Medulla oblongata (tissue), 1 donor: Measurements from ENCODE around the gene PIWIL1.

Source experiments
- DNase-seq: peaks from one replicate; pipeline ENCODE4 v3.0.0-alpha.2; 2015; ENCODE audit errors: extremely low spot score

Gene PIWIL1

GRCh38 chr12:130374083-130374482 lies 36.4 kb downstream of the PIWIL1 start:
- no peak for DNase-seq

- DNase-seq: no peak
Measured at GRCh38 chr12:130375296-130376287, 37.9 kb downstream of the PIWIL1 start.

GRCh38 chr12:130382818-130383217 lies 45.1 kb downstream of the PIWIL1 start:
- no peak for DNase-seq

GRCh38 chr12:130384234-130384633 lies 46.5 kb downstream of the PIWIL1 start:
- DNase-seq: no peak

- no peak for DNase-seq
Measured at GRCh38 chr12:130385193-130385592, 47.5 kb downstream of the PIWIL1 start.

- DNase-seq: no peak
Measured at GRCh38 chr12:130391186-130391585, 53.5 kb downstream of the PIWIL1 start.

GRCh38 chr12:130394906-130395305 lies 57.2 kb downstream of the PIWIL1 start:
- no peak for DNase-seq

GRCh38 chr12:130396667-130397066 lies 59.0 kb downstream of the PIWIL1 start:
- peak; percentile 21 for DNase-seq

- DNase-seq: no peak
Measured at GRCh38 chr12:130398100-130398848, 60.6 kb downstream of the PIWIL1 start.

GRCh38 chr12:130401703-130402102 lies 64.0 kb downstream of the PIWIL1 start:
- DNase-seq: peak; percentile 62

GRCh38 chr12:130405332-130405731 lies 67.6 kb downstream of the PIWIL1 start:
- no peak for DNase-seq

GRCh38 chr12:130412384-130412783 lies 74.7 kb downstream of the PIWIL1 start:
- no peak for DNase-seq

GRCh38 chr12:130413909-130414308 lies 76.2 kb downstream of the PIWIL1 start:
- no peak for DNase-seq

- DNase-seq: no peak
Measured at GRCh38 chr12:130414381-130414780, 76.7 kb downstream of the PIWIL1 start.

GRCh38 chr12:130418251-130418650 lies 80.6 kb downstream of the PIWIL1 start:
- no peak for DNase-seq

GRCh38 chr12:130419116-130419515 lies 81.4 kb downstream of the PIWIL1 start:
- no peak for DNase-seq

- no peak for DNase-seq
Measured at GRCh38 chr12:130420071-130420470, 82.4 kb downstream of the PIWIL1 start.

- DNase-seq: no peak
Measured at GRCh38 chr12:130421896-130422295, 84.2 kb downstream of the PIWIL1 start.
